SK-N-SH (cell line): ENCODE results near the gene ADCK1. TPM values are rescaled to one million over a fixed set of nuclear protein-coding genes. Genes with fewer than 3 reads are reported as not detected.

Experiments
- CTCF ChIA-PET: fragments of 300-600, 350-600 bp; formaldehyde crosslinking; extraction: SDS; loops from one replicate; lab custom pipeline; 2021; lab: Yijun Ruan, JAX
- POLR2A ChIA-PET: fragments of 350-600 bp; sonication (Branson Sonifier 250); formaldehyde crosslinking; extraction: SDS; loops from one replicate; lab custom pipeline; 2020; ENCODE audit warnings: antibody characterized with exemption, inconsistent platforms; lab: Yijun Ruan, JAX
- DNase-seq: peaks from one replicate; pipeline ENCODE4 v3.0.0; 2012
- H2AFZ ChIP-seq: fragments of 200-600 bp; sonication (generic); 2 replicates; pipeline ENCODE4 v1.8.1; 2016; ENCODE audit warnings: antibody characterized with exemption, mild to moderate bottlenecking, low read depth
- H3F3A ChIP-seq: fragments of 200-600 bp; sonication (generic); replicated peaks from 2 replicates; pipeline ENCODE3; 2016; ENCODE audit warnings: antibody characterized with exemption, mild to moderate bottlenecking; ENCODE audit not compliant: insufficient read depth
- H3K27ac ChIP-seq, 2 experiments: fragments of 200-500 bp in 1 of 2; fragments of 200-600 bp in 1 of 2; sonication (Bioruptor generic) in 1 of 2; sonication (generic), shearing (Covaris generic) in 1 of 2; 2 replicates each; pipeline versions ENCODE4 v1.5.1 to v1.6.1; 2014 to 2016; ENCODE audit warnings: low read depth in 2 of 2, inconsistent platforms in 1 of 2, low read length in 1 of 2, mild to moderate bottlenecking in 1 of 2, mixed read lengths in 1 of 2
- H3K27me3 ChIP-seq: fragments of 200-600 bp; sonication (generic), shearing (Covaris generic); 2 replicates; pipeline ENCODE4 v1.6.1; 2016; ENCODE audit warnings: mixed run types; ENCODE audit not compliant: insufficient read depth
- H3K36me3 ChIP-seq, 2 experiments: fragments of 200-500 bp in 1 of 2; fragments of 200-600 bp in 1 of 2; sonication (Bioruptor generic) in 1 of 2; sonication (generic) in 1 of 2; replicated peaks in 1 of 2; 2 replicates each; pipeline versions ENCODE3 to v1.5.1; 2014 to 2016; ENCODE audit warnings: low read length in 1 of 2, mild to moderate bottlenecking in 1 of 2; ENCODE audit not compliant: insufficient read depth in 2 of 2, control insufficient read depth in 1 of 2
- H3K4me1 ChIP-seq, 2 experiments: fragments of 200-500 bp in 1 of 2; fragments of 200-600 bp in 1 of 2; sonication (Bioruptor generic) in 1 of 2; sonication (generic), shearing (Covaris generic) in 1 of 2; 2 replicates each; pipeline versions ENCODE4 v1.5.1 to v1.6.1; 2014 to 2016; ENCODE audit warnings: low read depth in 1 of 2, low read length in 1 of 2, mixed run types in 1 of 2; ENCODE audit not compliant: insufficient read depth in 2 of 2, control insufficient read depth in 1 of 2
- H3K4me2 ChIP-seq: fragments of 200-600 bp; sonication (generic), shearing (Covaris generic); 2 replicates; pipeline ENCODE4 v1.6.1; 2017; ENCODE audit warnings: mixed run types
- H3K4me3 ChIP-seq, 2 experiments: fragments of 200-500 bp in 1 of 2; fragments of 200-600 bp in 1 of 2; sonication (Bioruptor generic) in 1 of 2; sonication (generic), shearing (Covaris generic) in 1 of 2; 2 replicates each; pipeline versions ENCODE4 v1.5.1 to v1.8.1; 2014 to 2016; ENCODE audit warnings: low read depth in 2 of 2, inconsistent platforms in 1 of 2, low read length in 1 of 2, mild to moderate bottlenecking in 1 of 2, mixed read lengths in 1 of 2, moderate library complexity in 1 of 2
- H3K79me2 ChIP-seq: fragments of 200-600 bp; sonication (generic); 2 replicates; pipeline ENCODE4 v1.8.1; 2017; ENCODE audit warnings: mild to moderate bottlenecking; ENCODE audit not compliant: insufficient read depth
- H3K9ac ChIP-seq: fragments of 200-600 bp; sonication (generic); 2 replicates; pipeline ENCODE4 v1.6.1; 2017; ENCODE audit warnings: mixed run types
- H3K9me2 ChIP-seq: fragments of 200-600 bp; sonication (generic); 2 replicates; pipeline ENCODE4 v1.6.1; 2017; ENCODE audit warnings: mixed run types
- H3K9me3 ChIP-seq: fragments of 200-600 bp; sonication (generic); 2 replicates; pipeline ENCODE4 v1.6.1; 2017; ENCODE audit warnings: mixed run types, mild to moderate bottlenecking, moderate library complexity
- H4K20me1 ChIP-seq: fragments of 200-600 bp; sonication (generic); 2 replicates; pipeline ENCODE4 v1.6.1; 2017; ENCODE audit warnings: mild to moderate bottlenecking, mixed run types; ENCODE audit not compliant: insufficient read depth
- CHD2 ChIP-seq: fragments of 150-350 bp; IDR thresholded peaks from 2 replicates; pipeline ENCODE4 v1.6.1; 2018; ENCODE audit warnings: low read length; ENCODE audit not compliant: partially characterized antibody
- ELF1 ChIP-seq: IDR thresholded peaks from 2 replicates; pipeline ENCODE4 v1.4.0; 2012
- EP300 ChIP-seq, 2 experiments: IDR thresholded peaks; 2 replicates each; pipeline versions ENCODE4 v1.4.0 to v1.6.1; 2012; ENCODE audit warnings: borderline replicate concordance in 1 of 2, low read depth in 1 of 2, low read length in 1 of 2
- FOXM1 ChIP-seq: IDR thresholded peaks from 2 replicates; pipeline ENCODE4 v1.4.0; 2012; ENCODE audit warnings: low read depth, mild to moderate bottlenecking
- GATA2 ChIP-seq: sonication (generic); formaldehyde crosslinking; IDR thresholded peaks from 2 replicates; pipeline ENCODE4 v1.5.0; 2020; ENCODE audit warnings: mild to moderate bottlenecking, missing genetic modification reagents
- NRF1 ChIP-seq: IDR thresholded peaks from 2 replicates; pipeline ENCODE4 v1.6.1; 2012; ENCODE audit warnings: low read depth, mild to moderate bottlenecking, low read length
- POLR2AphosphoS5 ChIP-seq: IDR thresholded peaks from 2 replicates; pipeline ENCODE4 v1.6.1; 2012; ENCODE audit warnings: low read depth, low read length
- RAD21 ChIP-seq: IDR thresholded peaks from 2 replicates; pipeline ENCODE4 v1.6.1; 2012; ENCODE audit warnings: mild to moderate bottlenecking, low read length
- RFX5 ChIP-seq: IDR thresholded peaks from 2 replicates; pipeline ENCODE4 v1.6.1; 2012; ENCODE audit warnings: mild to moderate bottlenecking, improper control_type of control experiment, low read length
- SIN3A ChIP-seq: IDR thresholded peaks from 2 replicates; pipeline ENCODE4 v1.6.1; 2012; ENCODE audit warnings: low read depth, mild to moderate bottlenecking, low read length, moderate library complexity, borderline replicate concordance
- SMC3 ChIP-seq: IDR thresholded peaks from 2 replicates; pipeline ENCODE4 v1.6.1; 2012; ENCODE audit warnings: low read depth, low read length, improper control_type of control experiment
- TCF12 ChIP-seq: IDR thresholded peaks from 2 replicates; pipeline ENCODE4 v1.4.0; 2012
- TEAD4 ChIP-seq: IDR thresholded peaks from 2 replicates; pipeline ENCODE4 v1.4.0; 2012; ENCODE audit warnings: mild to moderate bottlenecking, borderline replicate concordance; ENCODE audit not compliant: insufficient read depth
- WGBS: methylation state at CpG from one replicate; pipeline ENCODE4 v1.1.6; 2017; ENCODE audit warnings: low lambda C conversion rate; 5-methylcytosine and 5-hydroxymethylcytosine counted together
- polyA plus RNA-seq, 3 experiments: library from polyadenylated mRNA; depleted of rRNA; stranded (reverse); fragments of >200 nt; gene quantifications; 2 replicates each; pipeline ENCODE4 v1.2.3, GENCODE V29; 2012
- TF ChIP-seq, protein P1 (sequence below): IDR thresholded peaks from 2 replicates; pipeline ENCODE4; 2012
- TF ChIP-seq, protein P2 (sequence below): IDR thresholded peaks from 2 replicates; pipeline ENCODE4 v1.4.0; 2012; ENCODE audit warnings: low read depth, borderline replicate concordance
- TF ChIP-seq, protein P3 (sequence below): IDR thresholded peaks from 2 replicates; pipeline ENCODE4 v1.6.1; 2012; ENCODE audit warnings: mild to moderate bottlenecking, low read depth, low read length, moderate library complexity
- TF ChIP-seq, protein P4 (sequence below): fragments of 200-600 bp; sonication (generic); IDR thresholded peaks from 2 replicates; pipeline ENCODE4 v1.6.1; 2017; ENCODE audit warnings: antibody characterized with exemption, mild to moderate bottlenecking, moderate library complexity

The ADCK1 gene
- polyA plus RNA-seq, 1 of the 3 experiments (the other 2 are of a cell fraction) = 11.4 TPM

DNA sequence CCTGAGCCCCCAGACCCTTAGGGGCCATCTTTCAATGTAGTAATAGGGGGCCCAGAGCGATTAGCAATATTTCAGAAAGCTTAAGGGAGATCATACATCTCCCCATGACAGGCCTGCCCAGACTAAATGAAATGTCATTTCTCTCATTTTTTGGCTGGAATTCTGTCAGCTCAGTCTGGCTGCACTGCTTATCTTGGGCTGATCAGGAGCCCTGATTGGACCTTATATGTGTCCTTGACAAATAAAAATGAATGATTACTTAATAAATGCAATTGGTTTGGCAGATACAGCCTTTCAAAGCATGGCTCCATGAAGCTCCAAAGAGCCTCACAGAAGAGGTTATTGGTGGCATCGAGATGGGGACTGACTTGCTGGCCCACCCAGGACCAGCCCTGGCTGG lies 121.9 kb downstream of the ADCK1 start:
- TF ChIP-seq GATA2 (CRISPR knock-in tag) (peak; percentile 43), EP300 (IDR thresholded peaks at IDR 0.05; ENCODE audit: borderline replicate concordance in 1 of 2, low read depth in 1 of 2, low read length in 1 of 2) (peak in 1 of 2 experiments; percentile 63; a peak in 2 of 4 replicates), RAD21 (no peak), POLR2AphosphoS5 (no peak)
- TF ChIP-seq, protein P1, sequence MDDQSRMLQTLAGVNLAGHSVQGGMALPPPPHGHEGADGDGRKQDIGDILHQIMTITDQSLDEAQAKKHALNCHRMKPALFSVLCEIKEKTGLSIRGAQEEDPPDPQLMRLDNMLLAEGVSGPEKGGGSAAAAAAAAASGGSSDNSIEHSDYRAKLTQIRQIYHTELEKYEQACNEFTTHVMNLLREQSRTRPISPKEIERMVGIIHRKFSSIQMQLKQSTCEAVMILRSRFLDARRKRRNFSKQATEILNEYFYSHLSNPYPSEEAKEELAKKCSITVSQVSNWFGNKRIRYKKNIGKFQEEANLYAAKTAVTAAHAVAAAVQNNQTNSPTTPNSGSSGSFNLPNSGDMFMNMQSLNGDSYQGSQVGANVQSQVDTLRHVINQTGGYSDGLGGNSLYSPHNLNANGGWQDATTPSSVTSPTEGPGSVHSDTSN = no peak
- Histone ChIP-seq H3K27ac (peak overlapping the region in 1 of 2 experiments; percentile 98; a peak in 2 of 4 replicates), H4K20me1 (no peaks in the 10 kb centered on the region), H3K4me3 (no peak overlapping the region), H3K27me3 (no peaks in the 10 kb centered on the region), H3K4me2 (no peak overlapping the region), H3F3A (no peaks in the 10 kb centered on the region), H3K36me3 (no peaks in the 10 kb centered on the region), H3K4me1 (peaks cover 0 to 57% of the 10 kb centered on the region in 2 experiments; a peak in 2 of 4 replicates), H3K79me2 (no peaks in the 10 kb centered on the region), H3K9me2 (no peaks in the 10 kb centered on the region), H3K9me3 (no peaks in the 10 kb centered on the region), H3K9ac (no peak overlapping the region), H2AFZ (no peak overlapping the region)
- DNase-seq = no peak
- 22% methylated on average over 2 of the region's 2 CpGs for WGBS
- CTCF ChIA-PET = interaction anchor here (1.2 to 2.3 kb wide), 4 partner anchors 45 to 60 kb away, joined by 3 to 7 read pairs (median 5); no protein-coding TSS in a partner anchor
- POLR2A ChIA-PET = no interaction called here

DNA sequence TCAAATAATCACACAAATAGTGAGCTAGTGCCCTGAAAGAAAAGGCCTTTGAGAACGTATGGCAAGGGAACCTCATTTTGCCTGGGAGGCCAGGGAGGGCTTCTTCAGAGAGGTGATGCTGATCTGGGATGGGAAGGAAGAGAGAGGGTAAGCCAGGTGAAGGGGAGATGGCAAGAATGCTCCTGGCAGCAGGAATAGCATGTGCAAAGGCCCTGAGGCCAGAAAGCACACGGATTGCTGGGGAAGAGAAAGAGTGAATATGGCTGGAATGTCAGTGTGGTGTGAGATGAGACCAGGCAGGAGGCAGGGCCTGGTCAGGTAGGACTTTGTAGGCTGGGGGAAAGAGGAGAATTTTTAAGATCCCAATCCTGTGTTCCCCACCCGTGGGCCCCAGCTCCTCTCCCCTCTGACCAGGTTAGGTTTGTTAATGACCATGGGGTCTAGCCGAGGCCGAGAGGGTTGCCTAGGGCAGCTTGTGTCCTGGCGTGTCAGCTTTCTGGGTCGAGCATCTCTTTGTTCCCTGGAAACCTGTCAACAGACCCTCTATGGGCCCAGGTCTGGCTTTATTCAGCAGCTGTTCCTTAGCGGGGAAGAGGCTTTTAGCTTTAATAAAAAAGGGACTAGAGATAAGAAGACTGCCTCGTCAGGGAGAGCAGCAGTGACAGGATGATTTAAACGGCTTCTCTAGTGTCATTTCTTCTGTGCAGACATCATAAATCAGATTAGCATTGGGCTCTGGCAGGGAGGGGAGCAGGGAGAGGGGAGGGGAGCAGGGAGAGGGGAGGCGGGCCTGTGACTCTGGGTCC lies 123.4 kb downstream of the ADCK1 start:
- POLR2A ChIA-PET = interaction anchor here (1.1 kb wide), 1 partner anchor 18 kb away, joined by 3 read pairs; no protein-coding TSS in a partner anchor
- H2AFZ ChIP-seq = no peak overlapping the region
- DNase-seq = peak; percentile 80
- peak overlapping the region in 1 of 2 experiments; percentile 98; a peak in 2 of 4 replicates for H3K27ac ChIP-seq
- no peaks in the 10 kb centered on the region for H3K79me2 ChIP-seq
- no peaks in the 10 kb centered on the region for H3F3A ChIP-seq
- CTCF ChIA-PET = interaction anchor here (0.6 to 2.3 kb wide), 10 partner anchors 27 to 215 kb away, joined by 3 to 7 read pairs (median 4); no protein-coding TSS in a partner anchor
- no peaks in the 10 kb centered on the region for H3K9me3 ChIP-seq
- H3K4me1 ChIP-seq = peaks cover 0 to 57% of the 10 kb centered on the region in 2 experiments; a peak in 2 of 4 replicates
- no peaks in the 10 kb centered on the region for H3K36me3 ChIP-seq
- no peak overlapping the region for H3K4me3 ChIP-seq
- no peaks in the 10 kb centered on the region for H3K27me3 ChIP-seq
- 35% methylated on average over 11 of the region's 11 CpGs for WGBS
- no peaks in the 10 kb centered on the region for H4K20me1 ChIP-seq
- H3K9me2 ChIP-seq = no peaks in the 10 kb centered on the region
- H3K9ac ChIP-seq = no peak overlapping the region
- no peak overlapping the region for H3K4me2 ChIP-seq
- TF ChIP-seq, protein P2, sequence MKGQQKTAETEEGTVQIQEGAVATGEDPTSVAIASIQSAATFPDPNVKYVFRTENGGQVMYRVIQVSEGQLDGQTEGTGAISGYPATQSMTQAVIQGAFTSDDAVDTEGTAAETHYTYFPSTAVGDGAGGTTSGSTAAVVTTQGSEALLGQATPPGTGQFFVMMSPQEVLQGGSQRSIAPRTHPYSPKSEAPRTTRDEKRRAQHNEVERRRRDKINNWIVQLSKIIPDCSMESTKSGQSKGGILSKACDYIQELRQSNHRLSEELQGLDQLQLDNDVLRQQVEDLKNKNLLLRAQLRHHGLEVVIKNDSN = no peak
- TF ChIP-seq EP300 (IDR thresholded peaks at IDR 0.05; ENCODE audit: borderline replicate concordance in 1 of 2, low read depth in 1 of 2, low read length in 1 of 2) (peak in 1 of 2 experiments; percentile 91; a peak in 2 of 4 replicates), CHD2 (peak; percentile 47), TCF12 (no peak), RFX5 (no peak), POLR2AphosphoS5 (no peak), FOXM1 (no peak), RAD21 (peak; percentile 24; the same call in 1 of the 2 replicates), NRF1 (no peak), TEAD4 (no peak), SIN3A (no peak), SMC3 (0 out of 2 replicates have a peak, but pooled peaks have one; percentile 5), ELF1 (no peak), GATA2 (CRISPR knock-in tag) (peak; percentile 93)
- TF ChIP-seq, protein P3, sequence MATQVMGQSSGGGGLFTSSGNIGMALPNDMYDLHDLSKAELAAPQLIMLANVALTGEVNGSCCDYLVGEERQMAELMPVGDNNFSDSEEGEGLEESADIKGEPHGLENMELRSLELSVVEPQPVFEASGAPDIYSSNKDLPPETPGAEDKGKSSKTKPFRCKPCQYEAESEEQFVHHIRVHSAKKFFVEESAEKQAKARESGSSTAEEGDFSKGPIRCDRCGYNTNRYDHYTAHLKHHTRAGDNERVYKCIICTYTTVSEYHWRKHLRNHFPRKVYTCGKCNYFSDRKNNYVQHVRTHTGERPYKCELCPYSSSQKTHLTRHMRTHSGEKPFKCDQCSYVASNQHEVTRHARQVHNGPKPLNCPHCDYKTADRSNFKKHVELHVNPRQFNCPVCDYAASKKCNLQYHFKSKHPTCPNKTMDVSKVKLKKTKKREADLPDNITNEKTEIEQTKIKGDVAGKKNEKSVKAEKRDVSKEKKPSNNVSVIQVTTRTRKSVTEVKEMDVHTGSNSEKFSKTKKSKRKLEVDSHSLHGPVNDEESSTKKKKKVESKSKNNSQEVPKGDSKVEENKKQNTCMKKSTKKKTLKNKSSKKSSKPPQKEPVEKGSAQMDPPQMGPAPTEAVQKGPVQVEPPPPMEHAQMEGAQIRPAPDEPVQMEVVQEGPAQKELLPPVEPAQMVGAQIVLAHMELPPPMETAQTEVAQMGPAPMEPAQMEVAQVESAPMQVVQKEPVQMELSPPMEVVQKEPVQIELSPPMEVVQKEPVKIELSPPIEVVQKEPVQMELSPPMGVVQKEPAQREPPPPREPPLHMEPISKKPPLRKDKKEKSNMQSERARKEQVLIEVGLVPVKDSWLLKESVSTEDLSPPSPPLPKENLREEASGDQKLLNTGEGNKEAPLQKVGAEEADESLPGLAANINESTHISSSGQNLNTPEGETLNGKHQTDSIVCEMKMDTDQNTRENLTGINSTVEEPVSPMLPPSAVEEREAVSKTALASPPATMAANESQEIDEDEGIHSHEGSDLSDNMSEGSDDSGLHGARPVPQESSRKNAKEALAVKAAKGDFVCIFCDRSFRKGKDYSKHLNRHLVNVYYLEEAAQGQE = no peak
- TF ChIP-seq, protein P4, sequence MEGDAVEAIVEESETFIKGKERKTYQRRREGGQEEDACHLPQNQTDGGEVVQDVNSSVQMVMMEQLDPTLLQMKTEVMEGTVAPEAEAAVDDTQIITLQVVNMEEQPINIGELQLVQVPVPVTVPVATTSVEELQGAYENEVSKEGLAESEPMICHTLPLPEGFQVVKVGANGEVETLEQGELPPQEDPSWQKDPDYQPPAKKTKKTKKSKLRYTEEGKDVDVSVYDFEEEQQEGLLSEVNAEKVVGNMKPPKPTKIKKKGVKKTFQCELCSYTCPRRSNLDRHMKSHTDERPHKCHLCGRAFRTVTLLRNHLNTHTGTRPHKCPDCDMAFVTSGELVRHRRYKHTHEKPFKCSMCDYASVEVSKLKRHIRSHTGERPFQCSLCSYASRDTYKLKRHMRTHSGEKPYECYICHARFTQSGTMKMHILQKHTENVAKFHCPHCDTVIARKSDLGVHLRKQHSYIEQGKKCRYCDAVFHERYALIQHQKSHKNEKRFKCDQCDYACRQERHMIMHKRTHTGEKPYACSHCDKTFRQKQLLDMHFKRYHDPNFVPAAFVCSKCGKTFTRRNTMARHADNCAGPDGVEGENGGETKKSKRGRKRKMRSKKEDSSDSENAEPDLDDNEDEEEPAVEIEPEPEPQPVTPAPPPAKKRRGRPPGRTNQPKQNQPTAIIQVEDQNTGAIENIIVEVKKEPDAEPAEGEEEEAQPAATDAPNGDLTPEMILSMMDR = no peak
